ENCODE data around the gene DCLK1. TPM values are rescaled to one million over a fixed set of nuclear protein-coding genes. Genes with fewer than 3 reads are reported as not detected.

The DCLK1 gene
- total RNA-seq, 4 donors from 2014 or later, result 1.1 to 10.8 (median 6.7) TPM

GRCh38 chr13:36158611-36159010 lies 27.4 kb upstream of the DCLK1 start:
- in situ Hi-C loops (cut with MboI; ENCODE audit: low pct_ligation_motif_present in 1 of 4, low pct_unique_long_range_greater_than_20kb in 1 of 4, low sequenced_read_pairs in 3 of 4), result no loop called here
- intact Hi-C loops (cut with DNase I; ENCODE audit: low total_unique reads), result no loop called here

DNA sequence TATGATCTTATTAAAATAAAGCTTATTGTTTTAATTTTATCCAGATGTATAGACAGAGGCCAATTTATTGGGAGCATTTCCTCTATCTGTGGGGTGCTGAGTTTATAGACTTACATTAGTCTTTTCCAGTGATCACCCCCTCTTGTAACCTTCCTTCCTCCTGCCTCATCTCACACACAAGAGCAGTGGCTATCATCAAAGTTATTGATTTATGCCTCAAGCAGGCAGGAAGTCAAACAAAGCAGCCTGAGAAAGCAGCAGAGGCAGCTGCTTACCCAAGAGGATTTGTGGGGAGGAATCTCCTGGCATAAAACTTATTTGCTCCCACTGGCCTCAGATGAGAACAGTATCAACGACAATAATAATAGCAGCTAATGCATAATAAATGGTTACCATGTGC lies 26.3 kb upstream of the DCLK1 start:
- no peak for TF ChIP-seq CTCF (IDR thresholded peaks at IDR 0.05)
- intact Hi-C loops (cut with DNase I; ENCODE audit: low total_unique reads), result no loop called here
- 30 to 60% methylated on average over 1 of the region's 1 CpG for WGBS, 2 donors (ENCODE audit: low coverage in 1 of 2)
- no peak overlapping the region for H3K4me3 ChIP-seq
- peaks cover 6% of the 10 kb centered on the region for H3K27me3 ChIP-seq
- no peak overlapping the region for H3K27ac ChIP-seq
- DNase-seq, result no peak
- H3K9me3 ChIP-seq, result no peaks in the 10 kb centered on the region
- in situ Hi-C loops (cut with MboI; ENCODE audit: low pct_ligation_motif_present in 1 of 4, low pct_unique_long_range_greater_than_20kb in 1 of 4, low sequenced_read_pairs in 3 of 4), result no loop called here
- no peaks in the 10 kb centered on the region for H3K36me3 ChIP-seq
- peaks cover 0 to 3% (median 0%) of the 10 kb centered on the region in 4 donors for H3K4me1 ChIP-seq

More at GRCh38 chr13:36158611-36159010, 27.4 kb upstream of the DCLK1 start:
- H3K27ac ChIP-seq, result no peak overlapping the region
- 55 to 64% methylated on average over 4 of the region's 4 CpGs for WGBS, 2 donors (ENCODE audit: low coverage in 1 of 2)
- no peak for TF ChIP-seq CTCF (IDR thresholded peaks at IDR 0.05)
- no peak for TF ChIP-seq POLR2AphosphoS5 (IDR thresholded peaks at IDR 0.05)
- no peak for TF ChIP-seq EP300 (IDR thresholded peaks at IDR 0.05; ENCODE audit: low read depth)
- TF ChIP-seq POLR2A (IDR thresholded peaks at IDR 0.05), result no peak
- DNase-seq, result no peak
- H3K4me1 ChIP-seq, result peaks cover 0 to 3% (median 0%) of the 10 kb centered on the region in 4 donors
- H3K4me3 ChIP-seq, result no peak overlapping the region
- H3K9me3 ChIP-seq, result no peaks in the 10 kb centered on the region
- no peaks in the 10 kb centered on the region for H3K36me3 ChIP-seq
- peaks cover 6% of the 10 kb centered on the region for H3K27me3 ChIP-seq

DNA sequence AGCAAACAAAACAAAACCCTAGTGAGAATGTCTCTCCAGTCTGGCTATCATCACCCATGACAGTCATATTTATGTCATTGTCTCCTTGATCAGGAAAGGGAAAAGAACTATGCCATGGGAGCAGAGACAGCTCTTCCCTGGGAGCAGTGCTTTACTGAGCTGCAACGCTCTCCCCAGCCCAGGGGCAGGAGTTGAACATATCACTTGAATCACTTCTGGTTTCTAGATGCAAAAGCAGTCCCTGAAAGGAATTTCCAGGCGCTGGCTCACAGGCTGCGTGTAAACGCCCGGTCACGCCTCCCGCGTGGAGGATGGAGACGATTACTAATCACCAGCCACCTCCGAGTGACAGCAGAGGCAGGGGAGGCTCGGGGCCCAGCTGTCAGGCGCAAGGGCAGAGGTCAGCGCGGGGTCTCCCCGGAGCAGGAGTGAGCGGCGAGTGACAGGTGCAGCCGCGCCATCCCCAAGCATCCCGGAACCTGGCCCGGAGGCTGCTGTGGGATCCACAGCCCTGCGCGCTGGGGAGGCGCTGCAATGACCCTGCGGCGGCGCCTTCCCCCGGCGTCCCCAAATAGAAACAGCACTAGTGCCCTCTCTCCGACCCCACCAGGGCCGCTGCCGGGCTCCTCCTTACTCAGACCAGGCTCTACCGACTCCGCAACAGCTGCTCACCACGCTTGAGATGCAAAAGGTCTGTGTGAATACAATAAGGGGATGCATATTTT lies 23.5 kb upstream of the DCLK1 start:
- no peak for DNase-seq
- peak overlapping the region in 1 of 4 donors; percentile 27 for H3K4me3 ChIP-seq
- H3K27me3 ChIP-seq, result peaks cover 6% of the 10 kb centered on the region
- in situ Hi-C loops (cut with MboI; ENCODE audit: low pct_ligation_motif_present in 1 of 4, low pct_unique_long_range_greater_than_20kb in 1 of 4, low sequenced_read_pairs in 3 of 4), result no loop called here
- peaks cover 0 to 3% (median 0%) of the 10 kb centered on the region in 4 donors for H3K4me1 ChIP-seq
- TF ChIP-seq POLR2A (IDR thresholded peaks at IDR 0.05), result no peak
- TF ChIP-seq POLR2AphosphoS5 (IDR thresholded peaks at IDR 0.05), result no peak
- no peak for TF ChIP-seq EP300 (IDR thresholded peaks at IDR 0.05; ENCODE audit: low read depth)
- no peak for TF ChIP-seq CTCF (IDR thresholded peaks at IDR 0.05)
- H3K27ac ChIP-seq, result no peak overlapping the region
- 32% methylated on average over 35 of the region's 35 CpGs; no CpG with 5 or more reads in 1 of the 2 donors for WGBS, 2 donors (ENCODE audit: low coverage in 1 of 2)
- H3K9me3 ChIP-seq, result no peaks in the 10 kb centered on the region
- intact Hi-C loops (cut with DNase I; ENCODE audit: low total_unique reads), result no loop called here
- H3K36me3 ChIP-seq, result no peaks in the 10 kb centered on the region

DNA sequence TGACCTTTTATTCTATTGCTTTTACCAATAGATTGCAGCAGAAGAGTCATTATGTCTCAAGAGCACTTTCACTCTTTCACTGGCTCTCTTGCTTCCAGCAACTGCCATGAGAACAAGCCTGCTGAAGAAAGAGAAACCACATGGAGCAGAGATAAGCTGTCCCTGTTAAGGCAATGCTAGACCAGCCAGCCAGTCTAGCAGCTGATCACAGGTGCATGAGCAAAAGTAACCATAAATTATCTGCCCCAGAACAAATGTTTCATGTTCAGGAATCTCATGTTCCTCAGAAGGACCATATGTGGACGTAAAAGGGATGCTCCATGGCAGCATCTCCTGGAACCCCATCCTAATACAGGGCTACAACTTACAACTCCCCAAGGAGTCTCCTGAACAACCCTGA lies 20.4 kb upstream of the DCLK1 start:
- Histone ChIP-seq H3K4me3 (no peak overlapping the region), H3K9me3 (no peaks in the 10 kb centered on the region), H3K27me3 (peaks cover 6% of the 10 kb centered on the region), H3K4me1 (peaks cover 0 to 3% (median 0%) of the 10 kb centered on the region in 4 donors), H3K36me3 (no peaks in the 10 kb centered on the region), H3K27ac (no peak overlapping the region)
- 86% methylated on average over 1 of the region's 1 CpG; no CpG with 5 or more reads in 1 of the 2 donors for WGBS, 2 donors (ENCODE audit: low coverage in 1 of 2)
- TF ChIP-seq POLR2A (IDR thresholded peaks at IDR 0.05) (no peak), POLR2AphosphoS5 (IDR thresholded peaks at IDR 0.05) (no peak), CTCF (IDR thresholded peaks at IDR 0.05) (no peak), EP300 (IDR thresholded peaks at IDR 0.05; ENCODE audit: low read depth) (no peak)
- no peak for DNase-seq
- in situ Hi-C loops (cut with MboI; ENCODE audit: low pct_ligation_motif_present in 1 of 4, low pct_unique_long_range_greater_than_20kb in 1 of 4, low sequenced_read_pairs in 3 of 4) (no loop called here), intact Hi-C loops (cut with DNase I; ENCODE audit: low total_unique reads) (no loop called here)
